ENCODE measurements around the gene NPPB. TPM values are rescaled to one million over a fixed set of nuclear protein-coding genes. Genes with fewer than 3 reads are reported as not detected.
A peak's percentile ranks its signal among the peaks of the same experiment; 100 is the strongest.

NPPB gene
- total RNA-seq, 1 experiment from 2014 or later, result 0.35 TPM

DNA sequence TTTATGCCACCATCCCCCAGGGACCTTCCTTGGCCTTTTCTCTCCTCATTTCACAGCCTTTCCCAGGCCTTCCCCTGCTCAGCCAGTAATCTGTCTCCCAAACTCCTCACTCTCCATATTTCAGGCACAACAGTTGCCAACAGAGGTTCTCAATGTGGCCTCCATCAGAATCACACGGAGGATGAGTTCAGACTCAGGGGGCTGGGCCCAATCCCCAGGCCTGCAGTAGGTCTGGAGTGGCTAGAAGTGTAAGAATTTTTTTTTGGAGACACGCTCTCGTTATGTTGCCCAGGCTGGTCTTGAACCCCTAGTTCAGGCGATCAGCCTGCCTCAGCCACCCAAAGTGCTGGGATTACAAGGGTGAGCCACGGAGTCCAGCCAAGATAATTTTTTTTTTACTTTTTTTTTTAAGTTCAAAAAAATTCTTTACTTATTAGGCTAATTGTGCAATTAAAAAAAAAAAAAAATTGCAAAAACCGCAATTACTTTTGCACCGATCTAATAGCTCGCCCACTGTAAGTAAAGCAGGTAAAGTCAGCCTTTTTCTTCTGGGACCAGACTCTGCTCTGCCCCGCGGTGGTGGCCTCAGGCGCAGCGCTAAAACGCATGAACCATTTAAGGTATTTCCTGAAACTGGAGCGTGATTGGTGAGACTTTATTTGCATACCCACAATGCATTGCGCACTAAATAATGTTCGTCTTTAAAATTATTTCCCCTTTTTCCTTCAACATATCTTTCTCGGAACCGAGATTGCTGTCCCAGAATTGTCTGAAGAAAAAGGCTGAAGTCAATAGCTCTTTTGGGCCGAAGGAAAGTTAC, 48.7 kb upstream of the NPPB start:
- Histone ChIP-seq H2BK120ac (ENCODE audit: low read depth, low read length, poor library complexity, severe bottlenecking) (peak overlapping the region; percentile 93), H4K5ac (ENCODE audit: insufficient read length, low read depth, low read length) (peak overlapping the region; percentile 96), H2BK15ac (ENCODE audit: low read depth, low read length) (no peak overlapping the region), H3K23ac (ENCODE audit: insufficient read length, low read depth, low read length) (no peak overlapping the region), H3K4ac (ENCODE audit: low read depth, low read length) (no peak overlapping the region; the same call in 1 of the 2 replicates), H3K56ac (ENCODE audit: insufficient read length, low read depth, low read length) (peak overlapping the region; percentile 97), H3K27ac (ENCODE audit: insufficient read length, low read depth, low read length) (peak overlapping the region; percentile 96), H2BK5ac (ENCODE audit: insufficient read length, low read length) (peak overlapping the region; percentile 100), H3K18ac (ENCODE audit: insufficient read length, low read depth, low read length) (peak overlapping the region; percentile 94), H3K4me1 (ENCODE audit: insufficient read depth, low read length) (no peaks in the 10 kb centered on the region), H3T11ph (ENCODE audit: low read length) (peak overlapping the region; percentile 94), H3K9me3 (ENCODE audit: control insufficient read depth, low read depth, low read length) (no peaks in the 10 kb centered on the region), H2BK20ac (ENCODE audit: low read depth, low read length, poor library complexity, severe bottlenecking) (peak overlapping the region; percentile 86), H3K4me2 (ENCODE audit: insufficient read depth, insufficient read length, low read length) (peak overlapping the region; percentile 76), H3K27me3 (ENCODE audit: insufficient read depth, low read length) (no peaks in the 10 kb centered on the region), H3K9ac (ENCODE audit: extremely low read depth, insufficient read length, low read length) (peak overlapping the region; percentile 90), H4K91ac (ENCODE audit: insufficient read length, low read depth, low read length) (no peak overlapping the region), H3K79me1 (ENCODE audit: insufficient read depth, low read depth, low read length, poor library complexity, severe bottlenecking) (no peaks in the 10 kb centered on the region), H4K20me1 (ENCODE audit: control insufficient read depth, insufficient read depth, insufficient read length) (no peaks in the 10 kb centered on the region), H2BK12ac (ENCODE audit: insufficient read length, low read depth, low read length) (peak overlapping the region; percentile 9), H2AK5ac (ENCODE audit: insufficient read length, low read length) (no peak overlapping the region), H3K23me2 (ENCODE audit: insufficient read length, low read depth, low read length, poor library complexity, severe bottlenecking) (peaks cover 5% of the 10 kb centered on the region), H4K8ac (replicated peaks; ENCODE audit: insufficient read length, low read depth, low read length) (no peak overlapping the region), H3K14ac (ENCODE audit: insufficient read depth, low read length) (peak overlapping the region; percentile 86; the same call in 1 of the 2 replicates), H2AFZ (ENCODE audit: low read length) (peak overlapping the region; percentile 9), H3K79me2 (ENCODE audit: insufficient read depth, low read length) (no peaks in the 10 kb centered on the region)
- Mint-ChIP-seq H3K4me1 (peaks cover 7 to 10% of the 10 kb centered on the region in 2 experiments), H3K36me3 (ENCODE audit: insufficient read depth in 1 of 3, low read depth in 3 of 3) (no peaks in the 10 kb centered on the region; a peak in 1 of 7 replicates), H3K4me3 (peak overlapping the region; percentile 82 to 88; a peak in 4 of 5 replicates), H3K9me3 (no peaks in the 10 kb centered on the region; a peak in 1 of 5 replicates), H3K27me3 (ENCODE audit: low read depth) (peaks cover 4% of the 10 kb centered on the region; the same call in 1 of the 2 replicates), H3K27ac (peak overlapping the region; percentile 100)
- TF ChIP-seq, protein P1, sequence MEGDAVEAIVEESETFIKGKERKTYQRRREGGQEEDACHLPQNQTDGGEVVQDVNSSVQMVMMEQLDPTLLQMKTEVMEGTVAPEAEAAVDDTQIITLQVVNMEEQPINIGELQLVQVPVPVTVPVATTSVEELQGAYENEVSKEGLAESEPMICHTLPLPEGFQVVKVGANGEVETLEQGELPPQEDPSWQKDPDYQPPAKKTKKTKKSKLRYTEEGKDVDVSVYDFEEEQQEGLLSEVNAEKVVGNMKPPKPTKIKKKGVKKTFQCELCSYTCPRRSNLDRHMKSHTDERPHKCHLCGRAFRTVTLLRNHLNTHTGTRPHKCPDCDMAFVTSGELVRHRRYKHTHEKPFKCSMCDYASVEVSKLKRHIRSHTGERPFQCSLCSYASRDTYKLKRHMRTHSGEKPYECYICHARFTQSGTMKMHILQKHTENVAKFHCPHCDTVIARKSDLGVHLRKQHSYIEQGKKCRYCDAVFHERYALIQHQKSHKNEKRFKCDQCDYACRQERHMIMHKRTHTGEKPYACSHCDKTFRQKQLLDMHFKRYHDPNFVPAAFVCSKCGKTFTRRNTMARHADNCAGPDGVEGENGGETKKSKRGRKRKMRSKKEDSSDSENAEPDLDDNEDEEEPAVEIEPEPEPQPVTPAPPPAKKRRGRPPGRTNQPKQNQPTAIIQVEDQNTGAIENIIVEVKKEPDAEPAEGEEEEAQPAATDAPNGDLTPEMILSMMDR (conservative IDR thresholded peaks at IDR 0.05), result peak; percentile 81
- DNase-seq, result peak; percentile 95
- no CpG with 5 or more reads among the region's 19 CpGs for WGBS (ENCODE audit: extremely low coverage, insufficient read length, low lambda C conversion rate)
